Mucosa of rectum (tissue), 2 donors: ENCODE measurements around the gene THAP5.

ENCODE experiments used
- H3K27ac ChIP-seq, 2 donors: one replicate each; pipeline ENCODE4 v1.7.0; 2013; ENCODE audit warnings: inconsistent platforms in 2 of 2, low read depth in 2 of 2, low read length in 2 of 2
- H3K27me3 ChIP-seq, 2 donors: one replicate each; pipeline ENCODE4 v1.7.0; 2013; ENCODE audit warnings: low read length in 2 of 2; ENCODE audit not compliant: control insufficient read depth in 2 of 2, insufficient read depth in 2 of 2
- H3K36me3 ChIP-seq, 2 donors: one replicate each; pipeline ENCODE4 v1.7.0; 2013; ENCODE audit warnings: low read length in 2 of 2; ENCODE audit not compliant: control insufficient read depth in 2 of 2, insufficient read depth in 2 of 2
- H3K4me1 ChIP-seq, 2 donors: one replicate each; pipeline ENCODE4 v1.7.0; 2013; ENCODE audit warnings: low read length in 2 of 2, mild to moderate bottlenecking in 1 of 2; ENCODE audit not compliant: control insufficient read depth in 2 of 2, insufficient read depth in 2 of 2
- H3K4me3 ChIP-seq, 2 donors: one replicate each; pipeline ENCODE4 v1.7.0; 2013; ENCODE audit warnings: low read length in 2 of 2
- H3K9ac ChIP-seq, 2 donors: one replicate each; pipeline ENCODE4 v1.7.0; 2013; ENCODE audit warnings: low read length in 2 of 2, low read depth in 1 of 2, mild to moderate bottlenecking in 1 of 2
- H3K9me3 ChIP-seq, 2 donors: one replicate each; pipeline ENCODE4 v1.7.0; 2013; ENCODE audit warnings: low read length in 2 of 2; ENCODE audit not compliant: control insufficient read depth in 2 of 2
- donor health status: healthy.
- donor health status: Normal muscosa, but diverticular disease.

Gene THAP5

GRCh38 chr7:108517951-108518350 is 51.6 kb downstream of the THAP5 start:
- Histone ChIP-seq H3K36me3 (peaks cover 13 to 17% of the 10 kb centered on the region in 2 donors), H3K27me3 (no peaks in the 10 kb centered on the region), H3K4me1 (no peaks in the 10 kb centered on the region), H3K27ac (no peak overlapping the region), H3K9ac (no peak overlapping the region), H3K4me3 (no peak overlapping the region), H3K9me3 (no peaks in the 10 kb centered on the region)

GRCh38 chr7:108515630-108516029 is 53.9 kb downstream of the THAP5 start:
- Histone ChIP-seq H3K4me1 (no peaks in the 10 kb centered on the region), H3K4me3 (no peak overlapping the region), H3K27me3 (no peaks in the 10 kb centered on the region), H3K36me3 (peaks cover 26 to 33% of the 10 kb centered on the region in 2 donors), H3K27ac (no peak overlapping the region), H3K9me3 (no peaks in the 10 kb centered on the region), H3K9ac (no peak overlapping the region)

- Histone ChIP-seq H3K9me3 (no peaks in the 10 kb centered on the region), H3K4me1 (no peaks in the 10 kb centered on the region), H3K4me3 (no peak overlapping the region), H3K36me3 (peaks cover 26 to 30% of the 10 kb centered on the region in 2 donors), H3K27ac (no peak overlapping the region), H3K27me3 (no peaks in the 10 kb centered on the region), H3K9ac (no peak overlapping the region)
Measured at GRCh38 chr7:108515013-108515412, 54.5 kb downstream of the THAP5 start.
